ENCODE measurements around the gene TRABD2B.

TRABD2B gene

DNA sequence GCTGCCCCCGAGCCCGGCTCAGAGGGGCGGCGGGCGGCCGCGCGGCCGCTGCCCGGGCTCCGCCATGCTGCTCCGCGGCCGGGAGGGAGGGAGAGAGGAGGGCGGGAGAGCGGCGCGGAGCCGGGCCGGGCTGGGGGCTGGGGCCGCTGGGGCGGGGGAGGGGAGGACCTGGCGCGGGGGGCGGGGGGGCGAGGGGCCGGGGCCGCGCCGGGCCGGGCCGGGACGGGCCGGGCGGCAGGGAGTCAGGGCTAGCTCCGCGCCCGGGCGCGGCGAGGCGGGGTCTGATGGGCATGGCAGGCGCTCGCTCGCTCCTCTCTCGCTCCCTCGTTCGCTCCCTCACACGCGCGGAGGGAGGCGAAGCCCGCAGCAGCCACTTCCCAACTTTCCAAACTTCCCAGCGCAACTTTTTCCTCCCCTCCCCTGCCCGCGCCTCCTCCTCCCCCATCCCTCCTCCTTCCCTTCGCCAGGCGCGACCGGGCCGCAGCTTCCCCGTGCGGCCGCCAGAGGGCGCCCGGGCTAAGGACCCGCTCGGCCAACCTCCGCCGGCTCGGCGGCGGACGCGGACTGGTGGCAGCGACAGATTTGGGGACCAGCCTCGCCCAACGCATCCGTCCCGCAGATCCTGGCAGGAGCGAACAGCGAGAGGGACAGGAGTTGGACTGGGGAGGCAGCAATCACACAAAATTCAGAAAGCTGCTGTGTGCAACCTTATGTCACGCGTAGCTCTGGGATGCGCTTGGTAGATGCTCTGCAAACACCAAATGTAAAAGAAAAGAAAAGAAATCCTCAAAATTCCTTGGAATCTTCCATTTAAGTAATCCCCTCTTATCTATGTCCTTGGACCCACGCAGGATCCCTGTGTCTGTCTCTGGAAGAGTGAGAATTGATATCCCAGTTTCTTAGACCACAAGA, at the start of gene TRABD2B:
Gene TRABD2B, minus strand, starts transcription at position 97 of the 912 bp plus-strand sequence.
- DNase-seq, result no peak

GRCh38 chr1:48044311-48044710, 47.1 kb upstream of the TRABD2B start:
- no peak for DNase-seq

DNA sequence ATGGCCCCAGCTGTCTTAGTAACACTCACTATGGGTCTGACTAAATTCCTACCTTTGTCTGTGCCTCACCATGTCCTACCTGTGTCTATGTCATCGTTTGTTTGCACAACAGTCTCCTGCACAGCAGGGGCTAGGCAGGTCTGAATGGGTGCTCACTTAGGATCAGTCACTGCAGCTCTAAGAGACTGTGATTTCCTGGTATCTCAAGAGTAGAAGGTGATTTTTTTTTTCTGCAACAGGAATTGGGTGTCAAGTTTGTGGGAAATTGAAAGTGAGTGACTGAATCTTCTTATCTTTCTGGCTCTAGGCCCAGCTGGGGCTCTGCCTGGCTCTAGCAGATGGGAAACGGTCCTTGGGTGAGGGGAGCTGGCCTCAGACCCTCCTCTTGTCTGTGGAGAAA, 46.4 kb upstream of the TRABD2B start:
- no peak for DNase-seq

DNA sequence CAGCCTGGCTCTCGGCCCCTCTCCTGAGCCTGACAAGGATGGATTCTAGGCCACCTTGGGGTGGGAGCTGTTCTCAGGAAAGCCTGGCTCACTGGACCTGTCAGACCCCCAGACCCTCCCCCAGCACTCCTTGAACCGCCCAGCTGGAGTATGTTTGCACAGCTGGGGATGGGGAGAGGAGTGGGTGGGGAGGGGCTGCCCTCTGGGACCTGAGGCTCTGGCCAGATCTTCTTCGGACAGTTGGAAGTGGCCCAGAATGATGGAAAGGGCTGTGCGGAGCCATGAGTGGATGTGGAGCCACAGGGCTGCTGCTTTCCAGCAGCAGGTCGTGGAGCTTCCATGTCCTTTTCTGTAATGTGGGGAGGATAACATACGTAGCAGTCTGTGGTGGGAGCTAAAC, 43.0 kb upstream of the TRABD2B start:
- DNase-seq, result no peak

DNA sequence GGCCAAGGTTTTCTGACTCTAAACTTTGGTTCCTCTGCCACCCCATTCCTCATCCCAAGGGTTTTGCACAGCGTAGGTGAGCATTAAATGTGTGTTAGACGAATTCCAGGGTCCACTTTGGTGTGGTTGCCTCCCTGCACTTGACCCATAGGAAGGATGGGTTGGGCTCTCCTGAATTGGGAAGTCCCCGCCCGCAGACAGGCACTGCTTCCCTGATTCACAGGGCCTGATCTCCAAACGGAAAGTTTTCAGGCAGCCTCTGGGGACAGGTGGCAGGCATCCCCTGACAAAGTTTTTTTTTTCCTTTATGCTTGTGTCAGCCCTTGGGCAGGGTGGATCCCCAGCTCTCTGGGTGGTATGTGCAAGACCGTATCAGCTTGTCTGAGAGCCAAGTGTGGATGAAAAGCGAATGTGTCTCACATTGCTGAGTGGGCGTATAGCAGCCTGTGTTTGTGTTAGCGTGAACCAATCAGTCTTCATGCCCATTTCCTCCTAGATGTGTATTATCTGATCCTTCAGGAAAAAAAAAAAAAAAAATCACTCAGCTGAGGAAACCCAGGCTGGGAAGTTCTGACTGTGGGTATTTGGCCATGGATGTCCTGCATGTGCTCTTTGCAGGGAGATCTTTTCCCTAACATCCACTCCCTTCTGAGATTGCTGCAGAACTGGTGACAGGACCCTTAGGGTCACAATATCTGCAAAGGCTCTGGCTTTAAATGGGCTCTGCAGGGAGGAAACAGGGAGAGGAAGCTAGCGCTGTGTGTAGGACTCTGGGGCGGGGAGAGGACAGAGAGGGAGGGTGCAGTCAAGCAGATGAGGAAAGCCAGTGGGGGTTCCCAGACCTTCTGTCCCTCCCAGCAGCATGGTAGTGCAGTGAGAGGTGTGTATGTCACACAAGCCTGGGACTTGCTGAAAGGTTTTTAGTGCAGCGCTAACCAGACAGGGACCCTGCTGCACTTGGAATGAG, 42.2 kb upstream of the TRABD2B start:
- no peak for DNase-seq

- DNase-seq, result no peak
These were observed 41.1 kb upstream of the TRABD2B start for GRCh38 chr1:48038270-48038767.

- no peak for DNase-seq
These were observed 39.6 kb upstream of the TRABD2B start for GRCh38 chr1:48036710-48037355.

- DNase-seq, result no peak
These were observed 38.4 kb upstream of the TRABD2B start for GRCh38 chr1:48035371-48036141.

GRCh38 chr1:48033495-48034045, 36.4 kb upstream of the TRABD2B start:
- no peak for DNase-seq

GRCh38 chr1:48031676-48032075, 34.5 kb upstream of the TRABD2B start:
- DNase-seq, result no peak

DNA sequence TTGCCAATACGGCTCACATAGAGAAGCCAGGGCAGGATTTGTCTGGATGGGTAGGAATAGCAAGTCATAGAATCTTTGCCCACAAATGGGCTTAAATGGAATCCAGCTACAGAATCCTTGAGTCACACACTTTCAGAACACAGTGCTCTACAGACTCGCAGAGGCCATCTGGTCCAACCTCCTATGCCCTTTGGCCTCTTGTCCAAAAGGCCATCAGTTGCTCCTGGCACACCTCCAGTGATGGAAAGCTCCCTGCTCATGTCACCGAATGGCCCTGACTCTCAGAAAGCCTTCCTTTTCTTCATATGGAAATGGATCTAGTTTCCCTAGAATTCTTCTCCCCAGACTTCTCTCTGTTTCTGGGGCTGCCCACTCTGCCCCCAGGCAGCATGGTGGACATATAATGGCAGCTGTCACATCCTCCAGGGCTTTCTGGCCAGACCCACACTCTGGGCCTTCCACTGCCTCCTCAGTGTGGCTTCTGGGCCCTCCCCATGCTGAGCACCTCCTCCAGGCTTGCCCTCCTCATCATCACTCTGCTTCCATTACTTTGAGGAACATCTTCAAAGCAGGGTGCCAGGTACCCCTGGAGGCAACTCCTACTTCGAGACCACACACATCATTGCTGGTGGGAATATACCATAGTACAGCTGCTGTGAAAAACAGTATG, 33.6 kb upstream of the TRABD2B start:
- no peak for DNase-seq

DNA sequence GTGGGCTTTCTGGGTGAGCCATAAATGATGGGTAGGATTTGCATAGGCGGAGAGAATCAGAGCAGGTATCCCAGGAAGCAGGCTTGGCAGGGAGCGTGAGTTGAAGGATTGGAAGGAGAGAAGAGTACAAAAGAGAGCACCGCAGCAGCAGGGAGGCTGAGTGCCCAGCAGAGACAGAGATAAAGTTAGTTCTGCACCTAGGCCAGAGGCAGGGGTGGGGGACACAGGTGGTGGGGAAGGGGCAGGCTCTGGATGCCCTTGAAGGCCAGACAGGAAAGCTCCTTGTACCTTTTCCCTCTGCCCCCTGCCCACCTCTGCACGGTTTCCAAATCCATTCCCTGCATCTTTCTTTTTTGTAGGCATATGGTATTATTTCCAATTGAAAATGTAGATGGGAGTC, 33.0 kb upstream of the TRABD2B start:
- DNase-seq, result no peak

GRCh38 chr1:48028218-48029069, 31.3 kb upstream of the TRABD2B start:
- DNase-seq, result peak; percentile 39

GRCh38 chr1:48027533-48027835, 30.3 kb upstream of the TRABD2B start:
- DNase-seq, result peak; percentile 54

GRCh38 chr1:48026701-48027532, 29.7 kb upstream of the TRABD2B start:
- no peak for DNase-seq

DNA sequence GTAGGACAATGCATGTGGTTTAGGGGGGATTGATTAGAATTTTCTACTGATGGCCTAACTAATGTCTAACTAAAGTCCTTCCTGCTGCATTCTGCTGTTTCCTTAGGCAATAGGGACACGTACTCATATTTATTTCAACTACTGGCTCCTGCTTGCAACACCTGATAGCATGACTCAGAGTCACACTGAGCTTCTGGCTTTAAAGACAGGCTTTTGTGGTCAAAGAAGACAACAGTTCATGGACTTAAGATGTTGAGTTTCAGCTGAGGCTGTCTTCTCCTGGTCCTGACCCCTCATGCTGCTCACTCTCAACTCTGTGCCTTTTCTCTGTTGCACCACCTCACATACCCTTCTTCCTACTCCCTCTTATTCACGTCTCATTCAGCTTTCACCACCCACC, 29.1 kb upstream of the TRABD2B start:
- peak; percentile 60 for DNase-seq

DNA sequence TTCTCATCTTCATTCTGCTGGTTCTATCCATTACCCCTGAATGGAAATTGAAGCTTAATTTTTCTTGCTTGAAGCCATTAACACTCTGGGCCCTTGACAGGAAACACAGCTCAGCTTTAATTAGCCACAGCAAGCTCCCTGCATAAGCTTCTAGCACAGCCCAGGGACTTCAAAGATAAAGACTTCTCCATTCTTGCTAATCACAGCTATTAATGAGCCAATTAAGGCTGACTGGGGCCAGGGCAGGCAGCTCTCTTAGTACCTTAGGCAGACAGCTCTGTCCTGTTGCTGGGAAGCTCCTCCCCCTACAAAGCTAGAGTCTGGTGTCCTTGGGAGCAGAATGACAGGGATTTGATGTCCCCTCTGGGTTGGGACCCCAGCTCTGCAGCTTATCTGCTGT, 27.9 kb upstream of the TRABD2B start:
- DNase-seq, result peak; percentile 29

- peak; percentile 18 for DNase-seq
These were observed 26.3 kb upstream of the TRABD2B start for GRCh38 chr1:48023488-48023887.

- no peak for DNase-seq
These were observed 25.1 kb upstream of the TRABD2B start for GRCh38 chr1:48022306-48022705.
